Measurements from ENCODE around the gene PEAK1.
A peak's percentile ranks its signal among the peaks of the same experiment; 100 is the strongest.
"Not testable (repeated sequence)": the region's sequence is repeated elsewhere in the genome, so short reads cannot be mapped to it uniquely, and the experiment has no call there.

Gene PEAK1

DNA sequence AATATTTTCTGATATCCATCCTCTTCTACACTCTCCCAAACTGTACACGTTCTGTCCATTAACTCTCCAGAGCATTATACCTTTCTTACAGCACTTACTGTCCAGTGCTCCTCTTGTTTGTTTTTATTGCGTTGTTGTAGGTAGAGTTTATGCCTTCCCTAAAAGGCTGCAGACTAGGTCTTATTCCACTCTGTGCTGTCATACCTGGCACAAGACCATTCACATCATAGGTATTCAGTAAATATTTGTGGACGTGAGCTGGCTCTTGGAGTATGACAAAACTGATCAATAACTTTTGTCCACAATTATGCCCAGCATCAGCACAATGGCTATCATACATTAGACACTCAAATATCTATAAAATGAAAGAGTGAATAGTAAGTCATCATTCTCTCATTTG lies 5.2 kb upstream of the PEAK1 start:
- DNase-seq: no peak

DNA sequence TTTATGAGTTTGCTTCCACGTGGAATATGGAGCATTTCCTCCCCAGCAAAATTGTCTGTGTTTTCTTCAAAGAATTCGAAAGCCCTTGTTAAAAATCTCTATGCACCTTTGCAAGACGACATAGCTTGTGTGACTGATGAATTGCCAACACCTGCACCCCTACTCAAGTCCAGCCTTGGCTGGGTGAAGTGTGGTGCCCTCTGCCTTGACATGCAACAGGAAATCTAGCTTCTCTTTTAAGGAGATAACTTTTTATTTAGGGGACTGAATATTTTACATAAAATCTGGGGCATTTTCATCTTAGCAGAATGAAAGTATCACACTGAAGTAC lies 1.4 kb upstream of the PEAK1 start:
- no peak for DNase-seq

DNA sequence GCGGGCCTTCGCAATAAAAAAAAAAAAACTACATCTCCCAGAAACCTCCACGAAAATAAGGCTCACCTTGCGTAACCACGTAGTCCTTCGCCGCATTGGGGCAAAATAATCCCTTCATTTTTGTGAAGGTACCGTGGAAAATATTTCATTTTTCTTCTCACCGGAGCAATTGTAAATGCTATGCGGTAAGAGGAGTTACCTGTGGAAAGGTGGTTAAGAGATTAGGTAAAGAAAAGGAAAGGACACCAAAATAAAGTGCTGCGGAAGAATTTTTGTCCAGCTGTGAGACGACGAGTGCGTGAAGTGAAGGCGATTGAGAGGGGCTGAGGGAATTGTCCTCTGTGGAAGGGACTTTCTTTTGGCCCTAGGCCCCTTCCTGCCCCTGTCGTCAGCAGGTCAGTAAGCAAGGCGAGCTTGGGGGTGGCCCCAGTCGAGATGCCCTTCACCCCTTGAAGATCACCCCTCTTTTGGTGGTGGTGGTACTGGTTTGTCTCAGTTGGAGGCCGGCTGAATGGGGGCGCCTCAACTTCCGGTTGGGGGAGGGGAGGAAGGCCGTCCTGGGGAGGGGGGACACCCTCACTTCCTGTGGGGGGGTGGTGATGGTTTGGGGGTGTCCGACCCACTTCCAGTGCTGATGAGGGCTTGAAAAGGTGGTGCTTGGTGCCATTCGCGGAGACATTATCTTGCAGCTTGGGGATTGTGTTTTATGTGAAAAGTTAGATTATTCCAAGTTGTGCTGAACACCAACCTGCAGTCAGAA lies 886 bp upstream of the PEAK1 start, which contains the start of gene HMG20A:
Gene HMG20A, plus strand, starts transcription at position 279 of the 760 bp plus-strand sequence. CDS start 37,520 bp downstream, outside the sequence.
- DNase-seq: peak; percentile 95

DNA sequence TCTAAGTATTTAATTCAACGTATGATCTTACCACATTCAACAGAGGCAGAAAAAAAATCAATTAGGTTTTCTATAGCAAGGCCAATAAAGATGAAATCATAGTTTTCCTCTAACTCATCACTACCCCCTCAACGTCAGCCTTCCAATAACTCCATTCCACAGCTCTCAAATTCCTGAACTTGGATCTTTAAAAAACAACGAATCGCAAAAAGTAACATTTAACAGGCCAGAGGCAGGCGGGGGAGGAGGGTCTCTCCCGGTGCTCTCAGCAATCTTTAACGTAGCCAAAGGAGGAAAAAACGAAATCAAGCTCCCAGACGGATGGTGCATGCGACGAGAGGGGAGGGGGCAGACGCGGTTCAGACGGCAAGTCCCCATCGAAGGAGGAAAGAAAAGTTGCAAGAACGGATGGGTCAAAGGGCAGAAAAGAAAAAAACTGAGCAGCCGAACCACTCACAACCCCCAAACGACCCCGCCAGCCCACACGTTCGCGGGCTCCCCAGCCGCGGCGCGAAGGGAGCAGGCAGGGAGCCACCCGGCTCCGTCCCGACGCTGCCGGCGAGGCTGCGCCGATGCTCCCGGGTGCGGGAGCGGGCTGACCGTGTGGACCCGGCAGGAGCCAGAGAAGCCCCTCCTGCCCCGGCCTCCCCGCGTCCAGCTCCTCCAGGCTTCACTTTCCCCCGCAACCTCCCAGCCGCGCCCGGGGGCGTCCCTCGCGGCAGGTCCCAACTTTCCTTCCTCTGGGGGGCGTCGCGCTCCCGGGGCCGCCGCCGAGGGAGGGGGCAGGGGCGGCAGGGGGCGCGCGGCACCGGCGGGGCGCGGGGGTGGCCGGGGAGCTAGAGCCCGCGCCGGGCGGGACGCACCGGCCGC lies 703 bp downstream of the PEAK1 start:
- no peak for DNase-seq

DNA sequence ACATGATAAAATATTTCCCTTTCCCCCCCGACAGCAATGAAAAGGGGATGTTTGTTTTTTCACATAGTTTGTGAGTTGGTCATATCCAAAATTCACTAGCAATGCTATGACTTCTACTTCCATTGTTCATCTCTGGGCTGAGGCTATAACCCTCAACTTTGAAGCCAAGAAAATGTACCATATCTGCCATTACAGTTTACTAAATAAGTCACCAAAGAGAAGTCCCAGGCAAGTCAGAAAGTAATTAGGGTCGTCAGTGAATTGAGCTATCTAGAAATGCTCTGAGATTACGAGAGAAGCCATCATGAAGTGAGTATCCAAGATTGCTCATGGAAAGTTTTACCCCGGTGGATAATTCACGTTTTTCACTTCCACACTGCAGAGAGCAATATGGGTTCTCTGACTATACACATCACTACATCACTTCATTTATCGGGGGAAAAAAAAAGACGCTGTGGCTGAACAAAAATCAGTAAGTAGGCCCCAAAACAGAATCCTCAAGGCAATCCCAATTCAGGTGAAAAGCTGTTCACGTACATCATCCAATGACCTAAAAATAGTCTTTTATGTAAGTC lies 1.4 kb downstream of the PEAK1 start:
- DNase-seq: no peak

DNA sequence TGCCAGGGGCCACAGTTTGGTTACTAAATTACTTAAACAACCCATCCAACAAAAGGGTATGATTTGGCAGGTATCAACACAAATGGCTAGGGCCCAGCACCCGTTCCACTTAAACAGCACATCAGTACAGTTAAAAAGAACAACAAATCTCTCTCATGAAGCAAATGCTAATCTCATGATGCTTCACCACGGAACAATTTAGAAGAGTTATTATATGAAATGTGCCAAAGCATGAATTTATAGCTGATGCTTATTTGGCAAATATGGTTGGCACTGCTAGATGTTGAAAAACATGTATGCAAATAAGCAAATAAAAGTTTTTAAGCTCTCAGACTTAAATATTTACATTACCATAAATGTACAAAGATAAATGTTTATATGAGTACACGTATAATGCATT lies 2.3 kb downstream of the PEAK1 start:
- DNase-seq: no peak

DNA sequence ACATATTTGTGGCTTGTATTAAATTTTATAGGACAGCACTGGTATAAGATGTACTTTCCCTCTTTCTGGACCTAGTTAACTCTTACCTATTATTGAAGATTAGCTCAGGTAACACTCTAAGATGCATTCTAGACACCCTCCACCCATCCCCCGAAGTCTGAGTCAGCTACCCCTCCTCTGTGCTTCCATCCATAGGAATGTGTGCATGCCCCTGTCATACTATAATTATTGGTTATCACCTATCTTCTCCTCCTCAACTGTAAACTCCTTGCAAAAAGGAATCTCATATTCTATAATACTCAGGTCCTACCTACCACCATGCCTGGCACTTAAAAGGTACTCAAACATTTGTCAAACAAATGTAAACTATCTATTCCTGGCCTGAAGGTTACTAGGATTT lies 3.0 kb downstream of the PEAK1 start:
- no peak for DNase-seq

DNA sequence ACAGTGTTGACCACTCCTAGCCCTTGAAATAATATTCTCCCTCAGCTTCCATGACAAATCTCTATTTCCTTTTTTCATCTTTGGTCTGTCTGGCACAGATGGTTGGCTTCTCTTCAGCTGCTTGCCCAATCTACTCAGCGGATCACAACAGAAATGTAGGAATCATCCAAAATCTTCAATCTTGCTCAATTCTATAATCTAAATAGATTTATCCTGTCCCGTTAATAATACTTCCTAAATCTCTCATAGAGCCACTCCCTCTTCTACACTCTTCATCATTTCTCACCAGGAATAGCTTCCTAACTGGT lies 3.8 kb downstream of the PEAK1 start:
- DNase-seq: no peak

DNA sequence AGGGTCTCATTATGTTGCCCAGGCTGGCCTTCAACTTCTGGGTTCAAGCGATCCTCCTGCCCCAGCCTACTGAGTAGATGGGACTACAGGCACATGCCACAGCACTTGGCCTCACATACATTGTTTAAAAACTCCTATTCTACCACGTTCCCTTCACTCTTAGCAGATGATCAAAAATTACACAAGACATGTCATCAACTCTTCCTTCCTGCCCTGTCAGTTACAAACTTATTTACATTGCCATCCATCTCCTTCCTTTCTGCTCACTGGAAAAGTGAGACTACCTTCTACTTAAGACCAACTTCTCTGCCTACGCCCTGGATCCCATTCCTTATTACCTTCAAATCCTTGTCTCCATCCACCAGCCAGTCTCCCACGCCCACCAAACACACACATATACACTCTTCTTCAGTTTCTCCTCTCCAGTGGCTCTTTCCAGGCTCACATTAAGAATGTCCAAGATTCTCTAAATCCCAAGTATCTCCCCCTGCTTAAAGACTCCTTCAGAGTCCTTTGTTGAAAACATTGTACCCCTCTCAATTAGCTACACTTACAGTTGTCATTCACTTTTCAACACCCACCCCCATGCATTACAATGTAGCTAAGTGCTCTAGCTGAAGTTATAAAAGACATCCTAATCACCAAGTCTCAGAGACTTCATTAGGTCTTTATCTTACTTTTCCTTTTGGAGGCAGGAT lies 4.3 kb downstream of the PEAK1 start:
- DNase-seq: no peak

DNA sequence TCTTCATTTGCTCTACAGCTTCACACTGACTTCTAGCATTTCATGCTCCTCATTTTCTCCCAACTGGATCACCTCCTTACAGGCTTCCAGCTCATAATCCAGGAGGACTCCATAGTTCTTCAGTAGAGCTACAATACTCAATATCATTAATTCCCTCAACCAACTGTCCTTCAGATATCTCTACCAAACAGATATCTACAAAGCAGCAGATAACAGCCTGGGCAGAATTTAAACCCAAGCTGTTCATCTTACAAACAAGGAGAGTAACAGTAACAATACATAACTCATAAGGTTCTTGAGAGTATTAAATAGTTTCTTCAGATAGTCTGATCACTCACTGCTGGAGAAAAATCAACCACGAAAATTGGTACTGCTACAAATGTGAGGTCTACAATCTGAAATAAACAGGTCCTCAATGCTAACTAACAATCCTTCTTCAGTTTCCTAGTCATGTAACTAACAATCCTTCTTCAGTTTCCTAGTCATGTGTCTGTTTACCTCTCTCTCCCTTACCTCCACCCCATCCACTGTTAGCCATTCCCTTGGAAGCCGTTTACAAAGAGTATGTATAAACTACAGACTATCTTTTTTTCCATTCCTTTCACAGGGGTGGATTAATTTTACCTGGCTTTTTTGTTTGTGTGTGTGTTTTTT lies 5.0 kb downstream of the PEAK1 start:
- no peak for DNase-seq

DNA sequence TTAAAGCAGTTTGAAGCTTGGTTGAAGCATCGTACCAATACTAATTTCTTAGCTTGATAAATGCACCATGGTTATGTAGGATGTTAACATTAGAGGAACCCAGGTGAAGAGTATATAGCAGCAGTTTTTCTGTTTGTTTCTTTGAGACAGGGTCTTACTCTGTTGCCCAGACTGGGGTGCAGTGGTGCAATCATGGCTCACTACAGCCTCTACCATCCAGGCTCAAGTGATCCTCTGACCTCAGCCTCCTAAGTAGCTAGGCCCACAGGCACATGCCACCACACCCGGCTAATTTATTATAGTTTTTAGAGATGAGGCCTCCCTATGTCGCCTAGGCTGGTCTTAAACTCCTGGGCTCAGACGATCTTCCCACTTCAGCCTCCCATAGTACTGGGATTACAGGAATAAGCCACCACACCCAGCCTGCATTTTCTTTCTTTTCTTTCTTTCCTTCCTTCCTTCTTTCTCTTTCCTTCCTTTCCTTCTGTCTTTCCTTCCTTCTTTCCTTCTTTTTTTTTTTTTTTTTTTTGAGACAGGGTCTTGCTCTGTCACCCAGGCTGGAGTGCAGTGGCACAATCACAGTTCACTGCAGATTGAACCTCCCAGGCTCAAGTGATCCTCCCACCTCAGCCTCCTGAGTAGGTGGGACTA lies 6.1 kb downstream of the PEAK1 start:
- no peak for DNase-seq

DNA sequence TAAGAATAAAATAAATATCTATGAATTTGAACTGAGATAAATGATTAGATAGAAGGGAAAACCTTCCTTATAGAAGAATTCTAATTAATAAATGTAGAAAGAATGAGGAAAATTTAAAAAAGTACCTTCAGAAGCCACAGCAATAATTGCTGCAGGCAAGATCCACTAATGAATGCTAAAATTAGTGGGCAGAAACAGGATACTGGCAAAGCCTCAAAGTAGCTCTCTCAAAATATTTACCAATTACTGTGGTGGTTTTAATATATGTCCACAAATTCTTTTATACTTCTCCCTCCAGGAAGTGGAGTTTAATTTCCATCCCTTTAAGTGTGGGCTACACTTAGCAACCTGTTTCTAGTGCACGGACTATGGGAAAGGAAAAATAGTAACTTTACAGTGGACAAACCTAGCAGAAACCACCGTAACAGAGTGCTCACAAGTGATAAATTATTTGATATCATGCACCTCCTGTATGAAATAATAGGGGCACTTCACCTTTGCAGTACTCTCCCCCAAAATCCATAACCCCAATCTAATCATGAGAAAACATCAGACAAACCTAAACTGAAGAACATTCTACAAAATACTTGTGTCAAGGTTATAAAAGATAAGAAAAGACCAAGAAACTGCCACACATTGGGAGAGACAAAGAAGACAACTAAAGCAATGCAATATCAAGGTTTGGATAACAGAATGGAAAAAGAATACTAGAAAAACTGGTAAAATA lies 6.8 kb downstream of the PEAK1 start:
- no peak for DNase-seq

DNA sequence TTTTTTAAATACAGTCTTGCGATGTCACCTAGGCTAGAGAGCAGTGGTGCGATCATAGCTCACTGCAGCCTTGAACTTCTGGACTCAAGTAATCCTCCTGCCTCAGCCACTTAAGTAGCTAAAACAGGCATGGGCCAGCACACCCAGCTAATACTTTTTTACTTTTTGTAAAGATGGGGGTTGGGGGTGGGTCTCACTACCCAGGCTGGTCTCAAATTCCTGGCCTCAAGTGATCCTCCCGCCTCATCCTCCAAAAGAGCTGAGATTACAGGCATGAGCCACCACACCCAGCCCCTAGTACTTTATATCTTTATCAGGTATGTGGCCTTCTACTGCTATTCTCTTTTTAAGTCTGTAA lies 8.3 kb downstream of the PEAK1 start:
- no peak for DNase-seq

DNA sequence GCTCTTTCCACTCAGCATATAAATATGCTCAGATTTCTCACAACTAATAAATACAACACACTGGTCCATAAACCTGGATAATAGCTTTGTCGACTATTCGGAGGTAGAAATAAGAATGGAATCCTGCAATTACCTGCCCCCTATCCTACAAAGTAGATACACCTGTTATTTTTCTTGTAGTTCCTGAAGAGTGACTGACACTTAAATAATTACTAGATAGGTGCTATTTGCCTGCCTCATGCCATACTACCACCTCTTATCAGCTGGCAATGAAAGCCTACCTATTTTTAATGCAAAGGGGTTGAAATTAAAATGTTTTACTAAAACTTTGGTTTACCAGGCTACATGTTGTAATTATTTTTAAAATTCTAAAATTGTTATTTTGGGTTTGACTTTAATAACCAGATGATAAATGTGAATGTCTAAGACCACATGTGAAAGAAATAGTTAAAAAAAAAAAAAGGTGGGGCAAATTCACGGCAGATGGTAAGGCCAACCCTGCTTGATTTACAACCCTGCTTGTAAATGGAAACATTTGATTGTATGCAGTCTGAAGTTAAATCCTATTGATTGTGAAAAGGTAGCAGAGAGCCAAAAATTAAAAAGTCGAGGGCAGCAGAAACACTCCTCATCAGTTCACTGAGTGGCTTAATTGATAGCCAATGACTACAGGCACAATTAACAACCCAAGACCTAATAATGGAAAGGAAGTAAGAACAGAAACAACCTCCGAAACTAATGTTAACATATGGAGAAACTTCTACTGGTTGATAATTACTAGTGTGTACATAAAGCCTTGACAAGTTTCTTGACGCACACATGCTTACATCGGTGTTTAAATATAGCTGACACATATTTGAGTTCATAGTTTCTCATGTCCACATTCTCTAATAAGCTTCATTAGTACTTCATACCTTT lies 8.9 kb downstream of the PEAK1 start:
- DNase-seq: peak; percentile 89

DNA sequence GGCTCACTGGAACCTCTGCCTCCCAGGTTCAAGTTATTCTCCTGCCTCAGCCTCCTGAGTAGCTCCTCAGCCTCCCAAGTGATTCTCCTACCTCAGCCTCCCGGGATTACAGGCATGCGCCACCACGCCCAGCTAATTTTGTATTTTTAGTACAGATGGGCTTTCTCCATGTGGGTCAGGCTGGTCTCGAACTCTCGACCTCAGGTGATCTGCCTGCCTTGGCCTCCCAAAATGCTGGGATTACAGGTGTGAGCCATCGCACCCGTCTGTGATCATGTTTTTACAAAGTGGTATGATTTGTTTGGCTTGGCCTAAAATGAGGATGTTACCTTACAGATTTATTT lies 9.8 kb downstream of the PEAK1 start:
- DNase-seq: not testable (repeated sequence)

DNA sequence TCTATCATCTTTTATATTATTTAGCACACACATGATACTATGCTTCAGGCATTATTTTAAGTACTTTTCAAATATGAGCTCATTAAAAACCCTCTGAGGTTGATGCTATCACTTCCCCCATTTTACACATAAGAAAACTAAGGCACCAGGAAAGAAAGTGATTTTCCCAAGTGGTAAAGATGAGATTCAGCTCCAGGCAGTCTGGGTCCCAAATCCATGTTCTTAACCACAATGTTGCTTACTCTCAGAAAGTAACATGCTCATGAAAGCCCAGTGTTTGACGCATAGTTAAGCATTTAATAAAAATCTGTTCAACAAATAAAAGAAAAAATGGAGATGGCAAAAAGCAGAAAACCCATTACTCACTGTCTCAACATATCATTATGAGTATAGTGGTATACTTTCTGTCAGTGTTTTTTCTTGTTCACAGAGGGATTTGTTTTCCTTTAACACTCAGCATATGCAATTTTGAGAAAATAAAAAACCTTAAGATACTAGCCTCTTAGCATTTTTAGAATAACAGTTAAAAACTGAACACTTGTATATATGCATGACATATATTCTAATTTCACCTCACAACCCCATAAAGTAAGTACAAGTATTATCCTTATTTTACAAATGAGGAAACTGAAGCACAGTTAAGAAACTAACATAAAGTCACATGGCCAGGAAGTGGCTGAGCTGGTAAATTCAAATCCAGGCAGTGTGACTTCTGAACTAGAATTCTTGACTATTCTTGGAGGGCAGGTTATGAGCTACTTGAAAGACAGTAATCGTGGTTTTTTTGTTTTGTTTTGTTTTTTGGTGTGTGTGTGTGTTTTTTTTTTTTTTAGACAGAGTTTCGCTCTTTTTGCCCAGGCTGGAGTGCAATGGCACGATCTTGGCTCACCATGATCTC lies 10.4 kb downstream of the PEAK1 start:
- DNase-seq: no peak

DNA sequence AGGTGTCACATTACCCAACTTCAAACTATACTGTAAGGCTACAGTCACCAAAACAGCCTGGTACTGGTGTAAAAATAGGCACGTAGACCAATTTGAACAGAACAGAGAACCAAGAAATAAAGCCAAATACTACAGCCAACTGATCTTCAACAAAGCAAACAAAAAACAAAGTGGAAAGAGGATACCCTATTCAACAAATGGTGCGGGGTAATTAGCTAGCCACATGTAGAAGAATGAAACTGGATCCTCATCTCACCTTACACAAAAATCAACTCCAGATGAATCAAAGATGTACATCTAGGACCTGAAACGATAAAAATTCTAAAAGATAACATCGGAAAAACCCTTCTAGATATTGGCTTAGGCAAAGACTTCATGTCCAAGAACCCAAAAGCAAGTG lies 13.1 kb downstream of the PEAK1 start:
- DNase-seq: no peak

DNA sequence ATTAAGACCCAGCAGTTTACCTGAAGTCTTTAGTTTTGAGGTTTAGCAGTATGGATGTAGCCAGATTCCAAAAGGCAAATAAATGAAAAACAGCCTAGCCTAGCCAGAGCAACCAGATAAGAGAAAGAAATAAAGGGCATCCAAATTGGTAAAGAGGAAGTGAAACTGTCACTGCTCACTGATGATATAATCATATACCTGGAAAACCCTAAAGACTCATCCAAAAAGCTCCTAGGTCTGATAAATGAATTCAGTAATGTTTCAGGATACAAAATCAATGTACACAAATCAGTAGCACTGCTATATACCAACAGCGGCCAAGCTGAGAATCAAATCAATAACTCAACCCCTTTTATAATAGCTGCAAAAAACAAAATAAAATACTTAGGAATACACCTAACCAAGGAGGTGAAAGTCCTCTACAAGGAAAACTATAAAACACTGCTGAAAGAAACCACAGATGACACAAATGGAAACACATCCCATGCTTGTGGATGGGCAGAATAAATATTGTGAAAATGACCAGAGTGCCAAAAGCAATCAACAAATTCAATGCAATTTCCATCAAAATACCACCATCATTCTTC lies 13.6 kb downstream of the PEAK1 start:
- not testable (repeated sequence) for DNase-seq

DNA sequence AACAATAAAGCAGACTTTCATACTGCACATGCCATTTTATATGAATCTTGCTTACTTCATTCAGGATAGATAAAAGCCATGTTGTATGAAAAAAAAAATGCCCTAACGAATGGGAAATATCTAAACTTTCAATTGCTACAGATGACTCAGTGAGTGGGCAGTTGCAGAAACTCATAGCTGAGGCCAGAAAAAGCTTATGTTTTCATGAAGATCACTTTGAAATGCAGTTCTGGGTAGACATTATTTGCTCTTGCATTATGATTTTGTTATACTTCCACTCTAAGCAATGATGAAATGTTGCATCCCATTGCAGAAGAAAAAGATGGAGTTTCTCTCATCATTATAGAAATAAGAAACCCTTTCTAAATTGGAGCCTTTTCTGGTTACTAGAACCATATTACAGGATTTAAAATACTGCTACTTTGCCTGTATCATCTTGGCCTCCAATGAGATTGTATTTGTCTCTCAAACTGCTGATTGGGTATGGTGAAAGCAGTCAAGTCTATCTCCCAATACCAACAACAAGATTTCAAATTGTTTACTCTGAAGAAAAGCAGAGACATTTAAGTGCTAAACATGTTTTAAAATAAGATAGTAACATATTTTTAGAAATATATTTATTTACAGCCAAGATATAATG lies 17.0 kb downstream of the PEAK1 start:
- no peak for DNase-seq
